22Rv1 (cell line): ENCODE measurements around the gene IMMP2L.

Source experiments
- CTCF ChIP-seq: fragments of 450-650 bp; IDR thresholded peaks from 2 replicates; pipeline ENCODE4 v1.5.1; 2017; ENCODE audit warnings: mild to moderate bottlenecking
- ZFX ChIP-seq: fragments of 450-650 bp; IDR thresholded peaks from 2 replicates; pipeline ENCODE4 v1.6.1; 2017; ENCODE audit warnings: antibody characterized with exemption, borderline replicate concordance

- TF ChIP-seq CTCF = no peak
- no peak for TF ChIP-seq ZFX
Observed at GRCh38 chr7:111012149-111012548, 550.1 kb downstream of the IMMP2L start.
